Stimulated activated CD8-positive, alpha-beta memory T cell treated with anti-CD3 and anti-CD28 coated beads, Interleukin-7, amount 100 ng/mL, for 1 hour (primary cell): Measurements from ENCODE around the gene KNCN.

ENCODE experiments used
- DNase-seq, 2 donors: peaks; one replicate each; pipeline ENCODE4 v3.0.0-alpha.2; 2020; ENCODE audit warnings: low read depth in 2 of 2

Gene KNCN

GRCh38 chr1:46551597-46552095, at the start of gene KNCN:
Gene KNCN, minus strand, starts transcription at chr1:46551647. Its CDS starts 432 bp downstream, at chr1:46551215.
- no peak for DNase-seq

- DNase-seq: no peak
These were observed 47.9 kb upstream of the KNCN start for GRCh38 chr1:46599059-46599970.

- DNase-seq: no peak
These were observed 45.4 kb upstream of the KNCN start for GRCh38 chr1:46596846-46597245.

GRCh38 chr1:46596036-46596435, 44.6 kb upstream of the KNCN start:
- DNase-seq: no peak

- DNase-seq: no peak
These were observed 43.7 kb upstream of the KNCN start for GRCh38 chr1:46595127-46595526.

- no peak for DNase-seq
These were observed 42.6 kb upstream of the KNCN start for GRCh38 chr1:46594063-46594462.

- no peak for DNase-seq
These were observed 41.4 kb upstream of the KNCN start for GRCh38 chr1:46592823-46593222.

GRCh38 chr1:46589529-46589928, 38.1 kb upstream of the KNCN start:
- no peak for DNase-seq

- no peak for DNase-seq
These were observed 35.6 kb upstream of the KNCN start for GRCh38 chr1:46587069-46587468.

GRCh38 chr1:46585312-46585938, 34.0 kb upstream of the KNCN start:
- DNase-seq: no peak

- DNase-seq: no peak
These were observed 32.0 kb upstream of the KNCN start for GRCh38 chr1:46583494-46583893.

- DNase-seq: no peak
These were observed 31.5 kb upstream of the KNCN start for GRCh38 chr1:46582972-46583371.

GRCh38 chr1:46581681-46582455, 30.4 kb upstream of the KNCN start:
- no peak for DNase-seq

GRCh38 chr1:46580140-46580903, 28.9 kb upstream of the KNCN start:
- DNase-seq: no peak

- no peak for DNase-seq
These were observed 26.2 kb upstream of the KNCN start for GRCh38 chr1:46577671-46578070.

- DNase-seq: no peak
These were observed 25.1 kb upstream of the KNCN start for GRCh38 chr1:46576596-46576995.

- DNase-seq: no peak
These were observed 24.3 kb upstream of the KNCN start for GRCh38 chr1:46575778-46576177.

- no peak for DNase-seq
These were observed 23.9 kb upstream of the KNCN start for GRCh38 chr1:46575300-46575699.

GRCh38 chr1:46571691-46572225, 20.3 kb upstream of the KNCN start:
- DNase-seq: no peak

- DNase-seq: no peak
These were observed 18.7 kb upstream of the KNCN start for GRCh38 chr1:46569884-46570725.
